Calu3 (cell line): ENCODE results near the gene SRCAP. TPM values are rescaled to one million over a fixed set of nuclear protein-coding genes. Genes with fewer than 3 reads are reported as not detected.
A peak's percentile ranks its signal among the peaks of the same experiment; 100 is the strongest.

Experiments
- BruUV-seq: library from RNA; stranded (reverse); fragments of 400-500 nt; replicated peaks from 2 replicates; lab custom pipeline; 2021; lab: Mats Ljungman, UMichigan
- CTCF ChIA-PET: fragments of 300-600 bp; sonication (Branson Sonifier 250); formaldehyde crosslinking; loops from one replicate; lab custom pipeline; 2022; ENCODE audit warnings: antibody characterized with exemption; lab: Charles Lee
- DNase-seq: peaks from one replicate; pipeline ENCODE4 v3.0.0; 2022
- H3K27ac Mint-ChIP-seq: one replicate; pipeline ENCODE4 v1.8.0; 2022; ENCODE audit warnings: mixed read lengths; ENCODE audit not compliant: unreplicated experiment
- H3K27me3 Mint-ChIP-seq: one replicate; pipeline ENCODE4 v1.8.0; 2022; ENCODE audit warnings: mixed read lengths; ENCODE audit not compliant: unreplicated experiment
- H3K36me3 Mint-ChIP-seq: one replicate; pipeline ENCODE4 v1.8.0; 2022; ENCODE audit warnings: mild to moderate bottlenecking, moderate library complexity, mixed read lengths; ENCODE audit not compliant: insufficient read depth, unreplicated experiment
- H3K4me1 Mint-ChIP-seq: one replicate; pipeline ENCODE4 v1.8.0; 2022; ENCODE audit warnings: mild to moderate bottlenecking, low read depth, mixed read lengths; ENCODE audit not compliant: unreplicated experiment
- H3K4me3 Mint-ChIP-seq: one replicate; pipeline ENCODE4 v1.8.0; 2022; ENCODE audit warnings: mild to moderate bottlenecking, low read depth, moderate library complexity, mixed read lengths; ENCODE audit not compliant: unreplicated experiment
- H3K9me3 Mint-ChIP-seq: one replicate; pipeline ENCODE4 v1.8.0; 2022; ENCODE audit warnings: low read depth, mixed read lengths; ENCODE audit not compliant: unreplicated experiment
- CTCF ChIP-seq: fragments of 200-600 bp; IDR thresholded peaks from one replicate; pipeline ENCODE4 v1.8.0; 2022; ENCODE audit warnings: antibody characterized with exemption; ENCODE audit not compliant: unreplicated experiment
- intact Hi-C: fragments of 100-400 bp; cut with micrococcal nuclease; formaldehyde crosslinking; loops from one replicate; pipeline ENCODE4 v1.10.0; 2022; ENCODE audit not compliant: unreplicated experiment
- total RNA-seq: library from RNA; stranded (reverse); gene quantifications from 2 replicates; pipeline ENCODE4 v1.2.3, GENCODE V29; 2022

The SRCAP gene
- total RNA-seq, 1 experiment from 2014 or later, result 84.6 TPM

GRCh38 chr16:30758988-30759491 is 60.1 kb downstream of the SRCAP start:
- Mint-ChIP-seq H3K9me3 (no peaks in the 10 kb centered on the region), H3K4me1 (peaks cover 24% of the 10 kb centered on the region), H3K27me3 (no peaks in the 10 kb centered on the region), H3K4me3 (no peak overlapping the region), H3K36me3 (peaks cover 58% of the 10 kb centered on the region), H3K27ac (no peak overlapping the region)
- BruUV-seq, result no TSS peak
- intact Hi-C loops, result no loop called here
- no peak for TF ChIP-seq CTCF
- CTCF ChIA-PET, result interaction anchor here (1.6 kb wide), 1 partner anchor 11 kb away, joined by 8 read pairs; the partner anchor contains the start of gene PHKG2
- DNase-seq, result no peak

- BruUV-seq, result no TSS peak
- H3K4me1 Mint-ChIP-seq, result peaks cover 24% of the 10 kb centered on the region
- intact Hi-C loops, result loop anchor here (5.0 kb wide), 1 partner anchor 162 kb away; the partner anchor contains the start of gene FBXL19
- no peaks in the 10 kb centered on the region for H3K27me3 Mint-ChIP-seq
- TF ChIP-seq CTCF, result no peak
- H3K9me3 Mint-ChIP-seq, result no peaks in the 10 kb centered on the region
- peak overlapping the region; percentile 94 for H3K27ac Mint-ChIP-seq
- no peak for DNase-seq
- CTCF ChIA-PET, result interaction anchor here (1.6 kb wide), 1 partner anchor 12 kb away, joined by 8 read pairs; the partner anchor contains the start of gene PHKG2
- H3K4me3 Mint-ChIP-seq, result peak overlapping the region; percentile 96
- peaks cover 61% of the 10 kb centered on the region for H3K36me3 Mint-ChIP-seq
These were observed 61.1 kb downstream of the SRCAP start for GRCh38 chr16:30760001-30760559.

- H3K4me3 Mint-ChIP-seq, result peak overlapping the region; percentile 96
- no peak for DNase-seq
- CTCF ChIA-PET, result interaction anchor here (1.6 kb wide), 1 partner anchor 13 kb away, joined by 8 read pairs; the partner anchor contains the start of gene PHKG2
- intact Hi-C loops, result loop anchor here (5.0 kb wide), 1 partner anchor 161 kb away; the partner anchor contains the start of gene FBXL19
- TF ChIP-seq CTCF, result no peak
- H3K36me3 Mint-ChIP-seq, result peaks cover 64% of the 10 kb centered on the region
- peaks cover 24% of the 10 kb centered on the region for H3K4me1 Mint-ChIP-seq
- no peaks in the 10 kb centered on the region for H3K9me3 Mint-ChIP-seq
- no peaks in the 10 kb centered on the region for H3K27me3 Mint-ChIP-seq
- TSS peak; percentile 47 for BruUV-seq
- peak overlapping the region; percentile 94 for H3K27ac Mint-ChIP-seq
These were observed 61.8 kb downstream of the SRCAP start for GRCh38 chr16:30760577-30761426.

- peaks cover 24% of the 10 kb centered on the region for H3K4me1 Mint-ChIP-seq
- TF ChIP-seq CTCF, result no peak
- no peaks in the 10 kb centered on the region for H3K9me3 Mint-ChIP-seq
- DNase-seq, result peak; percentile 38
- BruUV-seq, result no TSS peak
- H3K27ac Mint-ChIP-seq, result peak overlapping the region; percentile 94
- peaks cover 70% of the 10 kb centered on the region for H3K36me3 Mint-ChIP-seq
- H3K27me3 Mint-ChIP-seq, result no peaks in the 10 kb centered on the region
- CTCF ChIA-PET, result no interaction called here
- peak overlapping the region; percentile 96 for H3K4me3 Mint-ChIP-seq
- intact Hi-C loops, result loop anchor here (5.0 kb wide), 1 partner anchor 161 kb away; the partner anchor contains the start of gene FBXL19
These were observed 62.5 kb downstream of the SRCAP start for GRCh38 chr16:30761427-30761927.
